Liver (tissue), 9 donors: ENCODE results near the gene PFKL. TPM values are rescaled to one million over a fixed set of nuclear protein-coding genes. Genes with fewer than 3 reads are reported as not detected.

Source experiments
- DNase-seq: peaks from one replicate; pipeline ENCODE4 v3.0.0-alpha.2; 2017; ENCODE audit warnings: low spot score
- H3K27ac ChIP-seq, 2 donors: one replicate each; pipeline ENCODE4 v1.7.0; 2013; ENCODE audit warnings: inconsistent platforms in 2 of 2, low read length in 2 of 2, control low read depth in 1 of 2, low read depth in 1 of 2, mild to moderate bottlenecking in 1 of 2
- H3K27me3 ChIP-seq, 4 donors: one replicate each; pipeline versions ENCODE4 v1.6.1 to v1.7.0; 2013; ENCODE audit warnings: low read length in 3 of 4, inconsistent platforms in 1 of 4, mild to moderate bottlenecking in 1 of 4, moderate library complexity in 1 of 4; ENCODE audit not compliant: control insufficient read depth in 4 of 4, insufficient read depth in 4 of 4
- H3K36me3 ChIP-seq, 4 donors: one replicate each; pipeline versions ENCODE4 v1.6.1 to v1.7.0; 2013; ENCODE audit warnings: low read length in 3 of 4, mild to moderate bottlenecking in 3 of 4, low read depth in 1 of 4, moderate library complexity in 1 of 4; ENCODE audit not compliant: control insufficient read depth in 4 of 4, insufficient read depth in 3 of 4
- H3K4me1 ChIP-seq, 4 donors: one replicate each; pipeline versions ENCODE4 v1.6.1 to v1.7.0; 2013; ENCODE audit warnings: low read length in 3 of 4, mild to moderate bottlenecking in 3 of 4, moderate library complexity in 1 of 4; ENCODE audit not compliant: control insufficient read depth in 4 of 4, insufficient read depth in 4 of 4
- H3K4me3 ChIP-seq, 3 donors: one replicate each; pipeline versions ENCODE4 v1.6.1 to v1.7.0; 2013; ENCODE audit warnings: low read length in 3 of 3, control low read depth in 1 of 3, low read depth in 1 of 3, mild to moderate bottlenecking in 1 of 3
- H3K9ac ChIP-seq, 2 donors: one replicate each; pipeline ENCODE4 v1.7.0; 2013; ENCODE audit warnings: low read length in 2 of 2, mild to moderate bottlenecking in 2 of 2, moderate library complexity in 2 of 2, control low read depth in 1 of 2, low read depth in 1 of 2
- H3K9me3 ChIP-seq, 4 donors: one replicate each; pipeline versions ENCODE4 v1.6.1 to v1.7.0; 2013; ENCODE audit warnings: low read length in 3 of 4; ENCODE audit not compliant: control insufficient read depth in 4 of 4
- ATF3 ChIP-seq: IDR thresholded peaks from 2 replicates; pipeline ENCODE4 v1.6.1; 2016; ENCODE audit warnings: antibody characterized with exemption
- CTCF ChIP-seq: fragments of 150-350 bp; IDR thresholded peaks from 2 replicates; pipeline ENCODE4 v1.5.1; 2017; ENCODE audit warnings: improper control_type of control experiment, low read depth, low read length; ENCODE audit not compliant: missing input control
- EGR1 ChIP-seq, 2 donors: IDR thresholded peaks; 2 replicates each; pipeline ENCODE4 v1.6.1; 2016 to 2018; ENCODE audit warnings: antibody characterized with exemption in 2 of 2, low read depth in 2 of 2
- FOXA1 ChIP-seq: IDR thresholded peaks from 2 replicates; pipeline ENCODE4 v1.6.1; 2016; ENCODE audit warnings: antibody characterized with exemption
- FOXA2 ChIP-seq: IDR thresholded peaks from 2 replicates; pipeline ENCODE4 v1.6.1; 2016; ENCODE audit warnings: antibody characterized with exemption
- GABPA ChIP-seq, 2 donors: IDR thresholded peaks in 1 of 2; conservative IDR thresholded peaks in 1 of 2; 2 replicates each; pipeline ENCODE4 v1.6.1; 2016; ENCODE audit warnings: antibody characterized with exemption in 2 of 2, mild to moderate bottlenecking in 1 of 2, moderate library complexity in 1 of 2
- HNF4A ChIP-seq, 2 donors: conservative IDR thresholded peaks; 2 replicates each; pipeline ENCODE4 v1.6.1; 2016; ENCODE audit warnings: antibody characterized with exemption in 2 of 2, mild to moderate bottlenecking in 2 of 2
- HNF4G ChIP-seq: IDR thresholded peaks from 2 replicates; pipeline ENCODE4 v1.6.1; 2016; ENCODE audit warnings: antibody characterized with exemption
- JUND ChIP-seq, 2 donors: IDR thresholded peaks; 2 replicates each; pipeline ENCODE4 v1.6.1; 2016; ENCODE audit warnings: antibody characterized with exemption in 2 of 2
- MAX ChIP-seq: IDR thresholded peaks from 2 replicates; pipeline ENCODE4 v1.6.1; 2016; ENCODE audit warnings: antibody characterized with exemption
- NR2F2 ChIP-seq: IDR thresholded peaks from 2 replicates; pipeline ENCODE4 v1.6.1; 2016; ENCODE audit warnings: antibody characterized with exemption
- RAD21 ChIP-seq, 2 donors: IDR thresholded peaks; 2 replicates each; pipeline ENCODE4 v1.6.1; 2016; ENCODE audit warnings: antibody characterized with exemption in 2 of 2, mild to moderate bottlenecking in 2 of 2
- REST ChIP-seq: IDR thresholded peaks from 2 replicates; pipeline ENCODE4 v1.6.1; 2016; ENCODE audit warnings: antibody characterized with exemption, mild to moderate bottlenecking
- RXRA ChIP-seq, 2 donors: IDR thresholded peaks; 2 replicates each; pipeline ENCODE4 v1.6.1; 2017 to 2018; ENCODE audit warnings: antibody characterized with exemption in 2 of 2, mild to moderate bottlenecking in 1 of 2
- SP1 ChIP-seq: IDR thresholded peaks from 2 replicates; pipeline ENCODE4 v1.6.1; 2018; ENCODE audit warnings: antibody characterized with exemption, mild to moderate bottlenecking
- TAF1 ChIP-seq: conservative IDR thresholded peaks from 2 replicates; pipeline ENCODE4 v1.6.1; 2016; ENCODE audit warnings: antibody characterized with exemption, mild to moderate bottlenecking
- YY1 ChIP-seq: IDR thresholded peaks from 2 replicates; pipeline ENCODE4 v1.6.1; 2016; ENCODE audit warnings: antibody characterized with exemption, mild to moderate bottlenecking
- ZBTB33 ChIP-seq: IDR thresholded peaks from 2 replicates; pipeline ENCODE4 v1.6.1; 2016; ENCODE audit warnings: antibody characterized with exemption
- WGBS: extraction: QIAGEN DNeasy Blood & Tissue Kit; methylation state at CpG from one replicate; pipeline ENCODE4 v1.1.7; 2013; 5-methylcytosine and 5-hydroxymethylcytosine counted together
- polyA plus RNA-seq, 2 donors: library from polyadenylated mRNA; stranded (reverse) in 1 of 2; unstranded in 1 of 2; fragments of 200-250 nt in 1 of 2; fragments of >200 nt in 1 of 2; fragmentation: Nextera tagmentation in 1 of 2; extraction: Ambion mirVana in 1 of 2; gene quantifications; one replicate each; pipeline versions ENCODE4 v1.2.1 to v1.2.3, GENCODE V29; 2013 to 2015
- total RNA-seq, 2 donors: library from RNA; depleted of rRNA; stranded (reverse); fragments of >200 nt; gene quantifications; one replicate each; pipeline ENCODE4 v1.2.3, GENCODE V29; 2014
- donor health status: healthy.
- donor health status: healthy.
- donor health status: healthy.
- donor health status: healthy.
- donor health status: healthy.

Gene PFKL
- total and polyA plus RNA-seq, 4 donors, result 48.1 to 98.4 (median 81.0) TPM

- no peak overlapping the region for H3K27ac ChIP-seq
- H3K9ac ChIP-seq, result no peak overlapping the region
- H3K9me3 ChIP-seq, result no peaks in the 10 kb centered on the region
- no peaks in the 10 kb centered on the region for H3K4me1 ChIP-seq
- WGBS, result 92% methylated on average over 34 of the region's 34 CpGs
- DNase-seq, result no peak
- no peak overlapping the region for H3K4me3 ChIP-seq
- no peaks in the 10 kb centered on the region for H3K27me3 ChIP-seq
- no peak for TF ChIP-seq FOXA2
- no peak for TF ChIP-seq YY1
- no peak for TF ChIP-seq REST
- TF ChIP-seq HNF4A (conservative IDR thresholded peaks at IDR 0.05), result no peak
- TF ChIP-seq GABPA (IDR thresholded peaks at IDR 0.05 in 1 of 2, conservative IDR thresholded peaks at IDR 0.05 in 1 of 2), result no peak
- TF ChIP-seq JUND (IDR thresholded peaks at IDR 0.05), result no peak
- TF ChIP-seq SP1, result no peak
- TF ChIP-seq HNF4G, result no peak
- no peak for TF ChIP-seq ZBTB33
- TF ChIP-seq MAX, result no peak
- TF ChIP-seq ATF3, result no peak
- TF ChIP-seq TAF1, result no peak
- no peak for TF ChIP-seq EGR1 (IDR thresholded peaks at IDR 0.05; ENCODE audit: low read depth in 2 of 2)
- no peak for TF ChIP-seq RXRA (IDR thresholded peaks at IDR 0.05)
- no peak for TF ChIP-seq CTCF
- TF ChIP-seq FOXA1, result no peak
- no peak for TF ChIP-seq NR2F2
- no peak for TF ChIP-seq RAD21 (IDR thresholded peaks at IDR 0.05)
- no peaks in the 10 kb centered on the region for H3K36me3 ChIP-seq
These were observed 41.7 kb upstream of the PFKL start for GRCh38 chr21:44258056-44258725.
